A204.1 (cell line): ENCODE data around the gene TBK1.

Experiments
- FAIRE-seq: peaks from 2 replicates; lab custom pipeline; 2012; peaks lifted over from hg19 to GRCh38; lab: Jason Lieb, UNC

The TBK1 gene

GRCh38 chr12:64452559-64453329 is 824 bp downstream of the TBK1 start:
- FAIRE-seq, result no peak

GRCh38 chr12:64455506-64455905 is 3.6 kb downstream of the TBK1 start:
- no peak for FAIRE-seq

- FAIRE-seq, result no peak
These were observed 4.2 kb downstream of the TBK1 start for GRCh38 chr12:64456119-64456518.

DNA sequence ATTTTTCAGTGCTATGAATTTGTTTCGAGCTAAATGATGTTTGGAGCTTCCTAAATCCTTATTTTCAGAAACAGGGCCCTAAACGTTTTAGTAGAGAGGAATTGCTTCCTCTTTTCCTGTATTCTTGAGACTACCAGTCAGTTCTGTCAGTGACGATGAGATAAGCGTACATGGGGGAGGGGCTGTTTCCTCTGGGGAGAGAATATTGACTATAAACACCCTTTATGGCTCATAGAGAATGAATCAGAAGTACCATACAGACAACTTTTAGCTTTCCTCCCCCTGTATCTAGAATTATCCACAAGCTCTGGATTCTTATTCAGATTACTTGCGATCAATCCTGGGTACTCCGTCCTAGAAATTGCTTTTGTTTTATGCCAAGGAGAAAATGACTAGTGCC is 5.1 kb downstream of the TBK1 start:
- FAIRE-seq, result no peak

DNA sequence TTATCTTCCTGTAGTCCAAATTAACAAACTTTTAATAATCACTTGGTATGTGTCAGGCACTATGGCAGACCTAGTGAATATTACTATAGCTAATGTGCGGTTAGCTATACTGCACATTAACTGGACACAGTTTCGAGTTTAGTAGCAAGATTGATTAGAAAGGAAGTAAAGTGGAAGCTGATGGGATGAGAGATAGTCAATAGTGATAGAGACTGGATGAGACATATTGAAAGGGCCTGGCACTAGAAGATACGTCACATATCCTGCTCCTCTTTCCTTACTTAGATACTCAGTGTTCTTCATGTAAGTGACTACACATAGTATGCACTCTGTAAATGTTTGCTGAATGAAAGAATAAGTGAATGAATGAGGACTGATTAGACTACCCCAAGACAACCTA is 5.5 kb downstream of the TBK1 start:
- FAIRE-seq, result no peak

DNA sequence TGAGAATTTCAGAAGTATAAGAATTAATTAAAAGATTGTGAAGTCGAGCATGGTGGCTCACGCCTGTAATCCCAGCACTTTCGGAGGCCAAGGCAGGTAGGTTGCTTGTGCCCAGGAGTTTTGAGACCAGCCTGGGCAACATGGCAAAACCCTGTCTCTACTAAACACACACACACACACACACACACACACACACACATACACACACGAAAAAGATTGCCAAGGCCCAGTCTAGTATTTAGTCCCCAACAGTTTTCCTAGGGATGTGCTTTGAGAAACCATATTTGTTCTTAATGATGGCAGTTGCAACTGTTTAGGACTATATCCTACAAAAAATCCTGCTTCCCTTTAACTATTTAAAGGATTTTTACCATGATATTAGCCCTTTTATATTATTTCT is 6.0 kb downstream of the TBK1 start:
- no peak for FAIRE-seq

DNA sequence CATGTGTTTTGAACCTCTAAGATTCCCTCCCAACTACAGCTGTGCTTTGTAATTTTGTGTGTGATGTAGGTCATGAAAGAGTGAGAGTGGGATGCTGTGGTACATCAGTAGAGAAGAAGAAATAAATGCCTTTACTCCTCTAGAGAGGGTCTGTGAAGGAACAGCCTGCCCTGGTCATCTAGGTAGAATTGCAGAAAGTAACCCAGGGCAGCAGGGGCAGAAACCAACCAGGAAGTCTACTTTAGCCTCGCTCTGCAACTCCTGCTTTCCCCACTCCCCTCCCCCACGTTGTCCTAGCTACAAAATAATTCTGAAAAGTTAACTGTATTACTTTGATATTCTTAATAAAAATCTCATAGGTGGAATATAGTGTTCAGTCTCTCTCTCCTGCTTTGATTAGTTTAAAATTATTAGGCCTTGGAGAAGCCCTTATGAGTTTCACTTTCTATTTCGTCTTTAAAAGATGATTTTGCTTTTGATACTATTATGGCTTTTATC is 7.5 kb downstream of the TBK1 start:
- FAIRE-seq, result peak; percentile 52

GRCh38 chr12:64461634-64462414 is 9.9 kb downstream of the TBK1 start:
- no peak for FAIRE-seq

DNA sequence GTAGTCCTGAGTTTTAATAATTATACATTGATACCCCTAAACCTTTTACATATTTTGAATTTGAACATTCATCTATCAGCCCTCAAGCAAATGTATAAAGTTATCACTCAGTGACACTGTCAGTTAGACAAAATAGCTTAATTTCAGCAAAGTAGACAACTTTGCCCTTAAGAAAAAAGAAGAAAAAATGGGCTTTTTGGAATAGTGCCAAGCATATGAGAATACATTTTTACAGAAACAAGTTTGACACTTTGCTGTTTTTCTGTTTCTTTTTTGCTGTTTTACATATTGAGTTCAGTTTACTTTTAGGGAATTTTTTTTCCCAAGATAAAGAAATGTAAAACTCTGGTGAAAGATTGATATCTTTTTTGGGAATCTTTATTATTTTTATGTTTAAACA is 14.3 kb downstream of the TBK1 start:
- no peak for FAIRE-seq

GRCh38 chr12:64468966-64469365 is 17.0 kb downstream of the TBK1 start:
- no peak for FAIRE-seq

GRCh38 chr12:64469455-64470142 is 17.7 kb downstream of the TBK1 start:
- FAIRE-seq, result no peak

GRCh38 chr12:64470495-64470894 is 18.6 kb downstream of the TBK1 start:
- FAIRE-seq, result no peak

DNA sequence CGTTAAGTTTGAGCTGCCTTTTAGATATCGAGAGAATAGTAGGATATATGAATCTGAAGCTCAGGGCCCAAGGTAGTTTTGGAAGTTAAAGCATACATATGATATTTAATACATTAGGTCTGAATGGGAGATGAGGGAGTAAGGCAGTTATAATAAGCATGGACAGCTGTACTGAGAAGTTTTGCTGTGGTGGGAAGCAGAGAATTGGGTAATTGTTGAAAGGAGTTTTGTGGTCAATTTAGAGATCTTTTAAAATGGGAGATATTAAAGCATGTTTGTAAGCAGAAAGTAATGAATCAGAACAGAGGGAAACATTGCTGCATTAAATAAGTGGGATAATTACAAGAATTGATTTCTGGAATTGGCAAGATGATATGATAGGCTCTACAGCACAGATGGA is 21.3 kb downstream of the TBK1 start:
- no peak for FAIRE-seq

DNA sequence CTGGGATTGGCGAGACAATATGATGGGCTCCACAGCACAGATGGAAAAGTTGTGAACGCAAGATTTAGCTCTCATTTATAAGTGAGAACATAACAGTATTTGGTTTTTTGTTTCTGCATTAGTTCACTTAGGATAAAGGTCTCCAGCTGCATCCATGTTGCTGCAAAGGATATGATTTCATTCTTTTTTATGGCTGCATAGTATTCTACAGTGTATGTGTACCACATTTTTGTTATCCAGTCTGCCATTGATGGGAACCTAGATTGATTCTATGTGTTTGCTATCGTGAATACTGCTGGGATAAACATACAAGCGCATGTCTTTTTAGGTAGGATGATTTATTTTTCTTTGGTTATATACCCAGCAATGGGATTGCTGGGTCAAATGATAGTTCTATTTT is 23.6 kb downstream of the TBK1 start:
- FAIRE-seq, result no peak

- no peak for FAIRE-seq
These were observed 24.9 kb downstream of the TBK1 start for GRCh38 chr12:64476844-64477243.

DNA sequence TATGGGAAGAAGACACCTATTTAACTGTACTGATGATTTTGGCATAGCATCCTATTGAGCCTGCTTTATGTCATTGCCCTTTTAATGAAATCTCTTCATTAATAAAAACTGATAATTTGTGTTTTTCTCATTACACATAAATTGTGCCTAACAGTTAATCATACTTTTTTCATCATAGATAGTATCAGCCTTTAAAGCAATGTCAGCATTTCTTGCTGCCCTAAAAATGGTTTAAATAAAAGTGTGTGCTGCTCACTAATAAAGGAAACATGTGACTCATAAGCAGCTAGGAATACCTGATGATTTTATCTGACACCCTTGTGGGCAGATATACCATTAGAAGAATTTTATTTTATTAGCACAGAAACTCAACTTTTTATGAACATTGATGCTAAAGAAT is 26.7 kb downstream of the TBK1 start:
- no peak for FAIRE-seq

GRCh38 chr12:64480148-64480547 is 28.2 kb downstream of the TBK1 start:
- no peak for FAIRE-seq

- FAIRE-seq, result no peak
These were observed 34.7 kb downstream of the TBK1 start for GRCh38 chr12:64486657-64487056.

- no peak for FAIRE-seq
These were observed 39.8 kb downstream of the TBK1 start for GRCh38 chr12:64491718-64492117.

DNA sequence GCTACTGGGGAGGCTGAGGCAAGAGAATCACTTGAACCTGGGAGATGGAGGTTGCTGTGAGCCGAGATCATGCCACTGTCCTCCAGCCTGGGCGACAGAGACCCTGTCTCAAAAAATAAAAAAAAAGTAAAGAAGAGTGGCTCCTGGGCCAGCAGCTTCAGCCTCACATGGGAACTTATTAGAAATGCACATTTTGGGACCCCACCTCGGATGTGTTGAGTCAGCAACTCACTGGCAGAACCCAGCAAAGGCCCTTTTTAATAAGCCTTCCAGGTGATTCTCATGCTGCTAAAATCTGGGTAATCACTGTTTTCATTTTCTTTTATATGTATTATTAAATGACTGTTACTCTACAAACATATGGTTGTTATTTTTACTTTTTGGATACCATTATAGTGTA is 41.6 kb downstream of the TBK1 start:
- FAIRE-seq, result no peak

GRCh38 chr12:64494998-64495729 is 43.2 kb downstream of the TBK1 start:
- FAIRE-seq, result no peak

DNA sequence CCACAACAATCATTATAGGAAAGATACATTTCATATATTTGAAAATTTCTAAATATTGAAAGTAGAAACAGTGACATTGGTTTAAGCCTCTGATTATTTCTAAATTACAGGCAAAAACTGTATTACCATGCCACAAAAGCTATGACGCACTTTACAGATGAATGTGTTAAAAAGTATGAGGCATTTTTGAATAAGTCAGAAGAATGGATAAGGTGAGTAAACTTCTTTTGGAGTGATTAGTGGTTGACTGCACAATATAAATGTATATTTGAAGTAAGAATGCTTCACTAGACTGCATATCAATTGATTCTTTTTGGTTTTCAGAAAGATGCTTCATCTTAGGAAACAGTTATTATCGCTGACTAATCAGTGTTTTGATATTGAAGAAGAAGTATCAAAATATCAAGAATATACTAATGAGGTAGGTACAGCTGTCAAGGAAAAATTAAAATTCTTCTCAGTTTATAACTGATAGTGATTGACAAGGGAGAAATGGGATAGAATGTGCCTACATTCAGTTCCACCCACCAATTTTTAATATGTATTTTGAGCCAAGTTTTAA is 45.0 kb downstream of the TBK1 start:
- FAIRE-seq, result no peak
